Smooth muscle cell (in vitro differentiated cells): Measurements from ENCODE around the gene TIAL1. TPM values are rescaled to one million over a fixed set of nuclear protein-coding genes. Genes with fewer than 3 reads are reported as not detected.

Experiments used
- DNase-seq: peaks from one replicate; lab custom pipeline; 2025; ENCODE audit not compliant: unreplicated experiment; lab: John Stamatoyannopoulos, UW
- H2AFZ ChIP-seq: fragments of 200-600 bp; sonication (generic); 2 replicates; pipeline ENCODE4 v1.6.0; 2016; ENCODE audit warnings: antibody characterized with exemption, low read depth, mild to moderate bottlenecking
- H3F3A ChIP-seq: fragments of 200-600 bp; sonication (generic); 2 replicates; pipeline ENCODE4 v1.6.0; 2017; ENCODE audit warnings: antibody characterized with exemption, low read depth
- H3K27ac ChIP-seq: fragments of 200-600 bp; sonication (generic); 2 replicates; pipeline ENCODE4 v1.5.1; 2016; ENCODE audit warnings: low read depth, mild to moderate bottlenecking
- H3K27me3 ChIP-seq: fragments of 200-600 bp; sonication (generic); 2 replicates; pipeline ENCODE4 v1.6.1; 2016; ENCODE audit warnings: low read depth, mild to moderate bottlenecking
- H3K36me3 ChIP-seq: fragments of 200-600 bp; sonication (generic); 2 replicates; pipeline ENCODE4 v1.5.1; 2016; ENCODE audit warnings: low read depth
- H3K4me1 ChIP-seq: fragments of 200-600 bp; sonication (generic); 2 replicates; pipeline ENCODE4 v1.5.1; 2016; ENCODE audit warnings: low read depth
- H3K4me2 ChIP-seq: fragments of 200-600 bp; sonication (generic); 2 replicates; pipeline ENCODE4 v1.6.0; 2016; ENCODE audit warnings: mild to moderate bottlenecking
- H3K4me3 ChIP-seq: fragments of 200-600 bp; sonication (generic); 2 replicates; pipeline ENCODE4 v1.5.1; 2016; ENCODE audit warnings: mild to moderate bottlenecking
- H3K79me2 ChIP-seq: fragments of 200-600 bp; sonication (generic); 2 replicates; pipeline ENCODE4 v1.6.0; 2016; ENCODE audit warnings: low read depth, mild to moderate bottlenecking
- H3K9ac ChIP-seq: fragments of 200-600 bp; sonication (generic); 2 replicates; pipeline ENCODE4 v1.6.0; 2016; ENCODE audit warnings: low read depth
- H3K9me3 ChIP-seq: fragments of 200-600 bp; sonication (generic); replicated peaks from 2 replicates; pipeline ENCODE4 v1.5.1; 2016; ENCODE audit warnings: low read depth
- H4K20me1 ChIP-seq: fragments of 200-600 bp; sonication (generic); 2 replicates; pipeline ENCODE4 v1.6.0; 2016; ENCODE audit warnings: low read depth
- CTCF ChIP-seq: fragments of 200-600 bp; sonication (generic); IDR thresholded peaks from 2 replicates; pipeline ENCODE4 v1.5.1; 2017; ENCODE audit warnings: borderline replicate concordance, mild to moderate bottlenecking, antibody characterized with exemption; ENCODE audit not compliant: insufficient read depth, poor library complexity, severe bottlenecking
- WGBS: methylation state at CpG from one replicate; pipeline ENCODE4 v1.1.7; 2016; ENCODE audit warnings: low lambda C conversion rate; 5-methylcytosine and 5-hydroxymethylcytosine counted together
- polyA plus RNA-seq: library from polyadenylated mRNA; unstranded; fragments of >200 nt; fragmentation: Nextera tagmentation; extraction: Ambion mirVana; gene quantifications from 2 replicates; pipeline ENCODE4 v1.2.1, GENCODE V29; 2016
- total RNA-seq: library from RNA; depleted of rRNA; stranded (reverse); fragments of >200 nt; gene quantifications from 2 replicates; pipeline ENCODE4 v1.2.3, GENCODE V29; 2014

Gene TIAL1
- total and polyA plus RNA-seq, 2 experiments from 2014 or later, result 40.0 to 117 TPM

- no peaks in the 10 kb centered on the region for H3K36me3 ChIP-seq
- no peak overlapping the region for H3K4me2 ChIP-seq
- H3F3A ChIP-seq, result peaks cover 4% of the 10 kb centered on the region
- H2AFZ ChIP-seq, result no peak overlapping the region
- no peak overlapping the region for H3K4me3 ChIP-seq
- H4K20me1 ChIP-seq, result no peaks in the 10 kb centered on the region
- no peak overlapping the region for H3K9ac ChIP-seq
- no peaks in the 10 kb centered on the region for H3K4me1 ChIP-seq
- no peaks in the 10 kb centered on the region for H3K79me2 ChIP-seq
- TF ChIP-seq CTCF, result no peak
- H3K27ac ChIP-seq, result no peak overlapping the region
- H3K27me3 ChIP-seq, result no peaks in the 10 kb centered on the region
- 91% methylated on average over 3 of the region's 3 CpGs for WGBS
- no peak for DNase-seq
- no peaks in the 10 kb centered on the region for H3K9me3 ChIP-seq
These were observed 36.9 kb upstream of the TIAL1 start for GRCh38 chr10:119633538-119634218.

- no peaks in the 10 kb centered on the region for H3K27me3 ChIP-seq
- H3K4me3 ChIP-seq, result no peak overlapping the region
- no peaks in the 10 kb centered on the region for H3K79me2 ChIP-seq
- H3K36me3 ChIP-seq, result no peaks in the 10 kb centered on the region
- no peaks in the 10 kb centered on the region for H4K20me1 ChIP-seq
- WGBS, result 85% methylated on average over 5 of the region's 5 CpGs
- no peak overlapping the region for H3K4me2 ChIP-seq
- H3K9me3 ChIP-seq, result no peaks in the 10 kb centered on the region
- TF ChIP-seq CTCF, result no peak
- no peak overlapping the region for H2AFZ ChIP-seq
- DNase-seq, result no peak
- H3K9ac ChIP-seq, result no peak overlapping the region
- H3K27ac ChIP-seq, result no peak overlapping the region
- H3F3A ChIP-seq, result peaks cover 4% of the 10 kb centered on the region
- H3K4me1 ChIP-seq, result no peaks in the 10 kb centered on the region
These were observed 33.5 kb upstream of the TIAL1 start for GRCh38 chr10:119630300-119630699.

GRCh38 chr10:119625570-119626280, 29.0 kb upstream of the TIAL1 start:
- H4K20me1 ChIP-seq, result no peaks in the 10 kb centered on the region
- no peak for DNase-seq
- no peak overlapping the region for H3K27ac ChIP-seq
- H3K9me3 ChIP-seq, result no peaks in the 10 kb centered on the region
- H3K27me3 ChIP-seq, result no peaks in the 10 kb centered on the region
- no peaks in the 10 kb centered on the region for H3K4me1 ChIP-seq
- 98% methylated on average over 6 of the region's 6 CpGs for WGBS
- no peak overlapping the region for H3K4me2 ChIP-seq
- no peak overlapping the region for H2AFZ ChIP-seq
- H3K79me2 ChIP-seq, result no peaks in the 10 kb centered on the region
- no peak for TF ChIP-seq CTCF
- H3K9ac ChIP-seq, result no peak overlapping the region
- no peak overlapping the region for H3K4me3 ChIP-seq
- H3F3A ChIP-seq, result peaks cover 5% of the 10 kb centered on the region
- no peaks in the 10 kb centered on the region for H3K36me3 ChIP-seq

GRCh38 chr10:119621078-119621384, 24.3 kb upstream of the TIAL1 start:
- Histone ChIP-seq H3K27ac (no peak overlapping the region), H3K9me3 (no peaks in the 10 kb centered on the region), H3K4me1 (no peaks in the 10 kb centered on the region), H2AFZ (peak overlapping the region; percentile 75), H3K27me3 (no peaks in the 10 kb centered on the region), H4K20me1 (no peaks in the 10 kb centered on the region), H3K4me2 (no peak overlapping the region), H3K4me3 (no peak overlapping the region), H3F3A (peaks cover 6% of the 10 kb centered on the region), H3K36me3 (no peaks in the 10 kb centered on the region), H3K9ac (no peak overlapping the region), H3K79me2 (no peaks in the 10 kb centered on the region)
- no peak for DNase-seq
- no peak for TF ChIP-seq CTCF
- WGBS, result 74% methylated on average over 3 of the region's 3 CpGs
